GM19372 (cell line): ENCODE measurements around the gene TTC9B.

Source experiments
- ATAC-seq: cut with Tn5 transposase; IDR thresholded peaks from one replicate; pipeline ENCODE4 v1.9.1; 2021; ENCODE audit warnings: mild to moderate bottlenecking, low read depth, moderate library complexity; ENCODE audit not compliant: unreplicated experiment

TTC9B gene

GRCh38 chr19:40217934-40218890, at the start of gene TTC9B:
TTC9B (minus strand) TSS chr19:40218384; CDS start chr19:40218381, 3 bp downstream.
- no peak for ATAC-seq

- no peak for ATAC-seq
These were observed 49.4 kb upstream of the TTC9B start for GRCh38 chr19:40267601-40267997.

GRCh38 chr19:40266912-40267600, 48.9 kb upstream of the TTC9B start:
- no peak for ATAC-seq

GRCh38 chr19:40266119-40266518, 47.9 kb upstream of the TTC9B start:
- ATAC-seq, result no peak

- no peak for ATAC-seq
These were observed 47.5 kb upstream of the TTC9B start for GRCh38 chr19:40265763-40266099.

- ATAC-seq, result no peak
These were observed 47.0 kb upstream of the TTC9B start for GRCh38 chr19:40265055-40265762.

- ATAC-seq, result no peak
These were observed 46.3 kb upstream of the TTC9B start for GRCh38 chr19:40264314-40265054.

- no peak for ATAC-seq
These were observed 45.5 kb upstream of the TTC9B start for GRCh38 chr19:40263440-40264313.

- no peak for ATAC-seq
These were observed 44.2 kb upstream of the TTC9B start for GRCh38 chr19:40262422-40262821.

GRCh38 chr19:40261631-40262030, 43.4 kb upstream of the TTC9B start:
- ATAC-seq, result no peak

- ATAC-seq, result no peak
These were observed 38.9 kb upstream of the TTC9B start for GRCh38 chr19:40257096-40257517.

- ATAC-seq, result no peak
These were observed 38.3 kb upstream of the TTC9B start for GRCh38 chr19:40256512-40256911.

GRCh38 chr19:40255619-40256166, 37.5 kb upstream of the TTC9B start:
- ATAC-seq, result no peak

GRCh38 chr19:40254714-40255418, 36.7 kb upstream of the TTC9B start:
- no peak for ATAC-seq

GRCh38 chr19:40253611-40254092, 35.5 kb upstream of the TTC9B start:
- no peak for ATAC-seq

- no peak for ATAC-seq
These were observed 34.2 kb upstream of the TTC9B start for GRCh38 chr19:40252395-40252794.

GRCh38 chr19:40251991-40252390, 33.8 kb upstream of the TTC9B start:
- ATAC-seq, result no peak

- no peak for ATAC-seq
These were observed 33.1 kb upstream of the TTC9B start for GRCh38 chr19:40251244-40251643.
